Measurements from ENCODE around the gene GPA33.

GPA33 gene

DNA sequence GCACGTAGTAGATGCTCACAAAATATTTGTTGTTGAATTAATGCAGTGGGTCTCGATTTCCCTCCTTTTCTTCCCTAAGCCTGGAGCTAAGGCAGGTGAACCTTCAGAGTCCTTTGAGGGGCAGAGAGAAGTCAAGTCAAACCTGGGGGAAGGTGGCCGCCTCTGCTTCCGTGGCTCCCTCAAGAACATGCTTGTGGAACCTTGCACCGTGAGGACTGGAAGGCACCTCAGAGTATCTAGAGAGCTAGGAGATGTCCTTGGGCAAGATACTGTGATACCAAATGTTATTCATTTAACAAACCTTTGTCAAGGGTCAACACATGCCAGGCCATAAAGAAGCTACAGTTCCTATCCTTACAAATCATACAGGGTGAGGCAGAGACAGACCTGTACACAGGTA lies 38.3 kb downstream of the GPA33 start:
- Histone ChIP-seq H3K36me3 (ENCODE audit: control insufficient read depth in 2 of 2, insufficient read depth in 1 of 2, low read length in 2 of 2) (no peaks in the 10 kb centered on the region), H3K9me3 (ENCODE audit: control insufficient read depth, insufficient read depth, low read depth, low read length) (no peaks in the 10 kb centered on the region), H3K27ac (ENCODE audit: extremely low read depth, low read depth, low read length) (no peak overlapping the region), H3K4me3 (ENCODE audit: low read depth, low read length) (no peak overlapping the region), H3K4me1 (ENCODE audit: control insufficient read depth, insufficient read depth, low read length) (no peaks in the 10 kb centered on the region)
- ChIA-PET CTCF (interaction anchor here (0.6 to 16.2 kb wide), 6 partner anchors 7 to 585 kb away, joined by 3 to 702 read pairs (median 4); no protein-coding TSS in a partner anchor), POLR2A (no interaction called here)
- no peak for TF ChIP-seq SP7 (tag by site-specific recombination; IDR thresholded peaks at IDR 0.05)
- no peak for TF ChIP-seq ZNF366 (tag by site-specific recombination; conservative IDR thresholded peaks at IDR 0.05)
- TF ChIP-seq ZNF768 (tag by site-specific recombination; IDR thresholded peaks at IDR 0.05), result no peak
- TF ChIP-seq ZNF223 (tag by site-specific recombination; IDR thresholded peaks at IDR 0.05), result no peak
- no peak for TF ChIP-seq GLIS2 (tag by site-specific recombination; IDR thresholded peaks at IDR 0.05)
- TF ChIP-seq, protein P1, sequence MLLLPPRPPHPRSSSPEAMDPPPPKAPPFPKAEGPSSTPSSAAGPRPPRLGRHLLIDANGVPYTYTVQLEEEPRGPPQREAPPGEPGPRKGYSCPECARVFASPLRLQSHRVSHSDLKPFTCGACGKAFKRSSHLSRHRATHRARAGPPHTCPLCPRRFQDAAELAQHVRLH (tag by site-specific recombination; IDR thresholded peaks at IDR 0.05), result no peak
- TF ChIP-seq YY1 (tag by site-specific recombination; IDR thresholded peaks at IDR 0.05), result no peak
- no peak for TF ChIP-seq ZNF707 (tag by site-specific recombination; IDR thresholded peaks at IDR 0.05)
- no peak for TF ChIP-seq ZNF830 (tag by site-specific recombination; IDR thresholded peaks at IDR 0.05; ENCODE audit: low read depth)
- no peak for TF ChIP-seq ZNF747 (tag by site-specific recombination; IDR thresholded peaks at IDR 0.05)
- TF ChIP-seq, protein P2, sequence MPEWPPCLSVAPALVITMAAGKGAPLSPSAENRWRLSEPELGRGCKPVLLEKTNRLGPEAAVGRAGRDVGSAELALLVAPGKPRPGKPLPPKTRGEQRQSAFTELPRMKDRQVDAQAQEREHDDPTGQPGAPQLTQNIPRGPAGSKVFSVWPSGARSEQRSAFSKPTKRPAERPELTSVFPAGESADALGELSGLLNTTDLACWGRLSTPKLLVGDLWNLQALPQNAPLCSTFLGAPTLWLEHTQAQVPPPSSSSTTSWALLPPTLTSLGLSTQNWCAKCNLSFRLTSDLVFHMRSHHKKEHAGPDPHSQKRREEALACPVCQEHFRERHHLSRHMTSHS (tag by site-specific recombination; IDR thresholded peaks at IDR 0.05), result no peak

DNA sequence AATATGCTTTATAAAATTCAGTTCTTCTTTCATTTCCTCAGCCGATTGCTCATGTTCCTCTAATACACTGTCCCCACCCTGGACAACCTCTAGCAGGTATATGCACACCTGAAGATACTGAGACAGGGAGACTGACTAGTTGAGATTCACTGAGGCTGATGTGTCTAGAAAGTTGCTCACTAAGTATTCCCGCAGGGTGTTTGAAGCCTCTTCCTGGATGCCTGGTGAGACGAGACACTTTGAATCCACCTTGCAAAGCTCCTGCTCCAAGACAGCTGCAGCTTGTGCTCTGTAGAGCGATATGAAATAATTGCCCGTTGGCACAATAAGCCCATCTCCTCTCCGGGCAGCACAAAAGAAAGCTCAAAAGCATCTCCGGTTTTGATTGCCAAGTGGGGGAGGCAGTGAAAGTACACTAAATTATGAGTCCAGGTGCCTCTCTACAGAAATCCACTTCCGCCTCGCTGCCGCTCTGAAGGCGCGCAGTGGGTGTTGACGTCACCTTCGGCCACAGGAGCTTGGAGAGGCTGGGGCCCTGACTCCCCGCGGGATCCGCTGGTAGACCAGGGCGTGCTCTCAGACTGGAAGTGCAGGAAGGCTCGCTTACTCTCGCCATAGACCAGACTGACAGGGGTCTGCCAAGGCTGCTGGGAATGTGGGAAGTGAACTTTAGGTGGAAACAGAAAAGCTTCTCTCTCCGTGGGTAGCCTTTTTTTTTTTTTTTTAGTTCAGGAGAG lies 46.3 kb downstream of the GPA33 start:
- CTCF ChIA-PET, result interaction anchor here (0.7 to 2.3 kb wide), 7 partner anchors 9 to 139 kb away, joined by 3 to 9 read pairs (median 5); no protein-coding TSS in a partner anchor
- Histone ChIP-seq H3K4me3 (ENCODE audit: low read depth, low read length) (peak overlapping the region; percentile 32), H3K36me3 (ENCODE audit: control insufficient read depth in 2 of 2, insufficient read depth in 1 of 2, low read length in 2 of 2) (no peaks in the 10 kb centered on the region), H3K9me3 (ENCODE audit: control insufficient read depth, insufficient read depth, low read depth, low read length) (no peaks in the 10 kb centered on the region), H3K4me1 (ENCODE audit: control insufficient read depth, insufficient read depth, low read length) (peaks cover 4% of the 10 kb centered on the region; the same call in 1 of the 2 replicates), H3K27ac (ENCODE audit: extremely low read depth, low read depth, low read length) (0 out of 2 replicates have a peak overlapping the region, but pooled peaks have one; percentile 5)
- POLR2A ChIA-PET, result interaction anchor here (0.8 to 1.3 kb wide), 3 partner anchors 88 to 176 kb away, joined by 3 to 4 read pairs (median 3); partner anchors contain the start of gene POU2F1
- peak; percentile 79 for TF ChIP-seq PRDM1 (tag by site-specific recombination; IDR thresholded peaks at IDR 0.05)
- TF ChIP-seq, protein P3, sequence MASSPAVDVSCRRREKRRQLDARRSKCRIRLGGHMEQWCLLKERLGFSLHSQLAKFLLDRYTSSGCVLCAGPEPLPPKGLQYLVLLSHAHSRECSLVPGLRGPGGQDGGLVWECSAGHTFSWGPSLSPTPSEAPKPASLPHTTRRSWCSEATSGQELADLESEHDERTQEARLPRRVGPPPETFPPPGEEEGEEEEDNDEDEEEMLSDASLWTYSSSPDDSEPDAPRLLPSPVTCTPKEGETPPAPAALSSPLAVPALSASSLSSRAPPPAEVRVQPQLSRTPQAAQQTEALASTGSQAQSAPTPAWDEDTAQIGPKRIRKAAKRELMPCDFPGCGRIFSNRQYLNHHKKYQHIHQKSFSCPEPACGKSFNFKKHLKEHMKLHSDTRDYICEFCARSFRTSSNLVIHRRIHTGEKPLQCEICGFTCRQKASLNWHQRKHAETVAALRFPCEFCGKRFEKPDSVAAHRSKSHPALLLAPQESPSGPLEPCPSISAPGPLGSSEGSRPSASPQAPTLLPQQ (tag by site-specific recombination; IDR thresholded peaks at IDR 0.05), result 0 out of 2 replicates have a peak, but pooled peaks have one; percentile 36
- TF ChIP-seq ZNF175 (tag by site-specific recombination; IDR thresholded peaks at IDR 0.05), result no peak
- peak; percentile 64 for TF ChIP-seq GLIS2 (tag by site-specific recombination; IDR thresholded peaks at IDR 0.05)
- TF ChIP-seq ZIC2 (tag by site-specific recombination; IDR thresholded peaks at IDR 0.05), result peak; percentile 61
- TF ChIP-seq, protein P4, sequence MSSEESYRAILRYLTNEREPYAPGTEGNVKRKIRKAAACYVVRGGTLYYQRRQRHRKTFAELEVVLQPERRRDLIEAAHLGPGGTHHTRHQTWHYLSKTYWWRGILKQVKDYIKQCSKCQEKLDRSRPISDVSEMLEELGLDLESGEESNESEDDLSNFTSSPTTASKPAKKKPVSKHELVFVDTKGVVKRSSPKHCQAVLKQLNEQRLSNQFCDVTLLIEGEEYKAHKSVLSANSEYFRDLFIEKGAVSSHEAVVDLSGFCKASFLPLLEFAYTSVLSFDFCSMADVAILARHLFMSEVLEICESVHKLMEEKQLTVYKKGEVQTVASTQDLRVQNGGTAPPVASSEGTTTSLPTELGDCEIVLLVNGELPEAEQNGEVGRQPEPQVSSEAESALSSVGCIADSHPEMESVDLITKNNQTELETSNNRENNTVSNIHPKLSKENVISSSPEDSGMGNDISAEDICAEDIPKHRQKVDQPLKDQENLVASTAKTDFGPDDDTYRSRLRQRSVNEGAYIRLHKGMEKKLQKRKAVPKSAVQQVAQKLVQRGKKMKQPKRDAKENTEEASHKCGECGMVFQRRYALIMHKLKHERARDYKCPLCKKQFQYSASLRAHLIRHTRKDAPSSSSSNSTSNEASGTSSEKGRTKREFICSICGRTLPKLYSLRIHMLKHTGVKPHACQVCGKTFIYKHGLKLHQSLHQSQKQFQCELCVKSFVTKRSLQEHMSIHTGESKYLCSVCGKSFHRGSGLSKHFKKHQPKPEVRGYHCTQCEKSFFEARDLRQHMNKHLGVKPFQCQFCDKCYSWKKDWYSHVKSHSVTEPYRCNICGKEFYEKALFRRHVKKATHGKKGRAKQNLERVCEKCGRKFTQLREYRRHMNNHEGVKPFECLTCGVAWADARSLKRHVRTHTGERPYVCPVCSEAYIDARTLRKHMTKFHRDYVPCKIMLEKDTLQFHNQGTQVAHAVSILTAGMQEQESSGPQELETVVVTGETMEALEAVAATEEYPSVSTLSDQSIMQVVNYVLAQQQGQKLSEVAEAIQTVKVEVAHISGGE (tag by site-specific recombination; conservative IDR thresholded peaks at IDR 0.05; ENCODE audit: low read depth), result peak; percentile 48
- TF ChIP-seq ZNF660 (tag by site-specific recombination; IDR thresholded peaks at IDR 0.05), result peak; percentile 80
- TF ChIP-seq, protein P5, sequence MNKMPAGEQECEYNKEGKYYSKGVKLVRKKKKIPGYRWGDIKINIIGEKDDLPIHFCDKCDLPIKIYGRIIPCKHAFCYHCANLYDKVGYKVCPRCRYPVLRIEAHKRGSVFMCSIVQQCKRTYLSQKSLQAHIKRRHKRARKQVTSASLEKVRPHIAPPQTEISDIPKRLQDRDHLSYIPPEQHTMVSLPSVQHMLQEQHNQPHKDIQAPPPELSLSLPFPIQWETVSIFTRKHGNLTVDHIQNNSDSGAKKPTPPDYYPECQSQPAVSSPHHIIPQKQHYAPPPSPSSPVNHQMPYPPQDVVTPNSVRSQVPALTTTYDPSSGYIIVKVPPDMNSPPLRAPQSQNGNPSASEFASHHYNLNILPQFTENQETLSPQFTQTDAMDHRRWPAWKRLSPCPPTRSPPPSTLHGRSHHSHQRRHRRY (tag by site-specific recombination; IDR thresholded peaks at IDR 0.05), result no peak
- TF ChIP-seq ZEB2 (tag by site-specific recombination; IDR thresholded peaks at IDR 0.05), result peak; percentile 70; the same call in 1 of the 2 replicates
- TF ChIP-seq, protein P6, sequence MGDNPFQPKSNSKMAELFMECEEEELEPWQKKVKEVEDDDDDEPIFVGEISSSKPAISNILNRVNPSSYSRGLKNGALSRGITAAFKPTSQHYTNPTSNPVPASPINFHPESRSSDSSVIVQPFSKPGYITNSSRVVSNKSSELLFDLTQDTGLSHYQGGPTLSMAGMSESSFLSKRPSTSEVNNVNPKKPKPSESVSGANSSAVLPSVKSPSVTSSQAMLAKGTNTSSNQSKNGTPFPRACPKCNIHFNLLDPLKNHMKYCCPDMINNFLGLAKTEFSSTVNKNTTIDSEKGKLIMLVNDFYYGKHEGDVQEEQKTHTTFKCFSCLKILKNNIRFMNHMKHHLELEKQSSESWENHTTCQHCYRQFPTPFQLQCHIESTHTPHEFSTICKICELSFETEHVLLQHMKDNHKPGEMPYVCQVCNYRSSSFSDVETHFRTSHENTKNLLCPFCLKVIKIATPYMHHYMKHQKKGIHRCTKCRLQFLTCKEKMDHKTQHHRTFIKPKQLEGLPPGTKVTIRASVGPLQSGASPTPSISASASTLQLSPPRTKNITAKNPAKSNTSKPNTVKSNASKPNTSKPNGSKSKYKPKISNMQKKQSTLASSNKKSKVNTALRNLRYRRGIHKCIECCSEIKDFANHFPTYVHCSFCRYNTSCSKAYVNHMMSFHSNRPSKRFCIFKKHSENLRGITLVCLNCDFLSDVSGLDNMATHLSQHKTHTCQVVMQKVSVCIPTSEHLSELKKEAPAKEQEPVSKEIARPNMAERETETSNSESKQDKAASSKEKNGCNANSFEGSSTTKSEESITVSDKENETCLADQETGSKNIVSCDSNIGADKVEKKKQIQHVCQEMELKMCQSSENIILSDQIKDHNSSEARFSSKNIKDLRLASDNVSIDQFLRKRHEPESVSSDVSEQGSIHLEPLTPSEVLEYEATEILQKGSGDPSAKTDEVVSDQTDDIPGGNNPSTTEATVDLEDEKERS (tag by site-specific recombination; IDR thresholded peaks at IDR 0.05), result no peak
- TF ChIP-seq ZBTB17 (tag by site-specific recombination; IDR thresholded peaks at IDR 0.05), result peak; percentile 91
- no peak for TF ChIP-seq ZNF701 (tag by site-specific recombination; IDR thresholded peaks at IDR 0.05)
- no peak for TF ChIP-seq ZNF223 (tag by site-specific recombination; IDR thresholded peaks at IDR 0.05)
- TF ChIP-seq ZNF354C (tag by site-specific recombination; IDR thresholded peaks at IDR 0.05; ENCODE audit: borderline replicate concordance, low read depth), result no peak
- peak; percentile 55 for TF ChIP-seq ZNF335 (tag by site-specific recombination; conservative IDR thresholded peaks at IDR 0.05)
